Mononuclear cell (primary cell): ENCODE data around the gene ACTRT3. TPM values are rescaled to one million over a fixed set of nuclear protein-coding genes. Genes with fewer than 3 reads are reported as not detected.
A peak's percentile ranks its signal among the peaks of the same experiment; 100 is the strongest.

Experiments
- H3K27me3 ChIP-seq: 2 replicates; pipeline ENCODE4 v1.6.0; 2011; ENCODE audit warnings: low read length, control low read depth; ENCODE audit not compliant: insufficient read depth
- H3K4me1 ChIP-seq: 2 replicates; pipeline ENCODE4 v1.5.1; 2011; ENCODE audit warnings: mild to moderate bottlenecking, low read length, control low read depth; ENCODE audit not compliant: insufficient read depth
- H3K4me3 ChIP-seq: 2 replicates; pipeline ENCODE4 v1.5.1; 2011; ENCODE audit warnings: mild to moderate bottlenecking, low read length, moderate library complexity
- H3K9me3 ChIP-seq: 2 replicates; pipeline ENCODE4 v1.5.1; 2011; ENCODE audit warnings: low read depth, mild to moderate bottlenecking, control low read depth, low read length
- total RNA-seq: library from RNA; depleted of rRNA; stranded (reverse); fragments of >200 nt; gene quantifications from one replicate; pipeline ENCODE4 v1.2.3, GENCODE V29; 2012

The ACTRT3 gene
- not detected for total RNA-seq

GRCh38 chr3:169769287-169770181 lies at the start of gene ACTRT3:
TSS of gene ACTRT3 (minus strand) at chr3:169769561. CDS start at chr3:169769520, 41 bp downstream.
- Histone ChIP-seq H3K4me1 (peaks cover 18% of the 10 kb centered on the region), H3K27me3 (no peaks in the 10 kb centered on the region), H3K9me3 (no peaks in the 10 kb centered on the region), H3K4me3 (peak within 1 kb of the TSS; percentile 72)

- Histone ChIP-seq H3K4me1 (peaks cover 10% of the 10 kb centered on the region), H3K4me3 (no peak overlapping the region), H3K27me3 (no peaks in the 10 kb centered on the region), H3K9me3 (peaks cover 10% of the 10 kb centered on the region)
Measured at GRCh38 chr3:169818316-169818715, 49.0 kb upstream of the ACTRT3 start.

GRCh38 chr3:169815590-169816150 lies 46.3 kb upstream of the ACTRT3 start:
- no peaks in the 10 kb centered on the region for H3K27me3 ChIP-seq
- H3K9me3 ChIP-seq = peaks cover 10% of the 10 kb centered on the region
- H3K4me3 ChIP-seq = no peak overlapping the region
- H3K4me1 ChIP-seq = peaks cover 29% of the 10 kb centered on the region

DNA sequence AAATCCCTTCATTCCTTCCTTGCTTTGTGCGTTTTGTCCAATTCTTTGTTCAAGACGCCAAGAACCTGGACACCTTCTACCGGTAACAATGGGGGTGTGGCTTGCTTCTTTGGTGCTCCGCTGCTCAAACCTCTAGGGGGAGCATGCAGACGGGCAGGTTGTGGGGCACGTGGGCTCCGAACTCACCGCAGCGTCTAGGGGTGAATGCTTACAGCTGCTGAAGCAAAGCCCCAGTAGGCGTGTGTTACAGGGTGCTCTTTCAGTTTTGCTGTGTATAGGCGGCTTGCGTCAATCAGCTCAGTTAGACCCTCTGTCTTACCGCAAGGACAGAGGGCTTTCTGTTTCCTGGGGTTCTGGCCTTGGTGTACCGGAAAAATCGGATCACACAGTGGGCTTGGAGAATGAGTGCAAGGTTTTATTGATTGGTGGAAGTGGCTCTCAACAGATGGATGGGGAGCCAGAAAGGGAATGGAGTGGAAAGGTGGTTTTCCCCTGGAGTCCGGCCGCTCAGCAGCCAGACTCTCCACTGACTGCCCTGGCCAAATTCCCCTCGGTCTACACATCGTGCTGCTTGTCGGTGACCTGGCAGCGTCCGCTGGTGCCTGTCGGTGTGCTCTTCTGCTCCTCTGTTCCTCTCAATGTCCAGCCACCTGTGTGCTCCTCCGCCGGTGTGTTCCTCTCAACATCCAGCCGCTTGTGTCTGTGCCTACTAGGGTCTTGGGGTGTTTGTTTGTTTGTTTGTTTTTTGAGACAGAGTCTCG lies 44.6 kb upstream of the ACTRT3 start:
- Histone ChIP-seq H3K27me3 (no peaks in the 10 kb centered on the region), H3K4me3 (peak overlapping the region; percentile 43), H3K9me3 (peaks cover 10% of the 10 kb centered on the region), H3K4me1 (peaks cover 29% of the 10 kb centered on the region)

GRCh38 chr3:169813278-169813677 lies 43.9 kb upstream of the ACTRT3 start:
- no peaks in the 10 kb centered on the region for H3K27me3 ChIP-seq
- H3K4me1 ChIP-seq = peaks cover 29% of the 10 kb centered on the region
- peaks cover 10% of the 10 kb centered on the region for H3K9me3 ChIP-seq
- peak overlapping the region; percentile 43 for H3K4me3 ChIP-seq

DNA sequence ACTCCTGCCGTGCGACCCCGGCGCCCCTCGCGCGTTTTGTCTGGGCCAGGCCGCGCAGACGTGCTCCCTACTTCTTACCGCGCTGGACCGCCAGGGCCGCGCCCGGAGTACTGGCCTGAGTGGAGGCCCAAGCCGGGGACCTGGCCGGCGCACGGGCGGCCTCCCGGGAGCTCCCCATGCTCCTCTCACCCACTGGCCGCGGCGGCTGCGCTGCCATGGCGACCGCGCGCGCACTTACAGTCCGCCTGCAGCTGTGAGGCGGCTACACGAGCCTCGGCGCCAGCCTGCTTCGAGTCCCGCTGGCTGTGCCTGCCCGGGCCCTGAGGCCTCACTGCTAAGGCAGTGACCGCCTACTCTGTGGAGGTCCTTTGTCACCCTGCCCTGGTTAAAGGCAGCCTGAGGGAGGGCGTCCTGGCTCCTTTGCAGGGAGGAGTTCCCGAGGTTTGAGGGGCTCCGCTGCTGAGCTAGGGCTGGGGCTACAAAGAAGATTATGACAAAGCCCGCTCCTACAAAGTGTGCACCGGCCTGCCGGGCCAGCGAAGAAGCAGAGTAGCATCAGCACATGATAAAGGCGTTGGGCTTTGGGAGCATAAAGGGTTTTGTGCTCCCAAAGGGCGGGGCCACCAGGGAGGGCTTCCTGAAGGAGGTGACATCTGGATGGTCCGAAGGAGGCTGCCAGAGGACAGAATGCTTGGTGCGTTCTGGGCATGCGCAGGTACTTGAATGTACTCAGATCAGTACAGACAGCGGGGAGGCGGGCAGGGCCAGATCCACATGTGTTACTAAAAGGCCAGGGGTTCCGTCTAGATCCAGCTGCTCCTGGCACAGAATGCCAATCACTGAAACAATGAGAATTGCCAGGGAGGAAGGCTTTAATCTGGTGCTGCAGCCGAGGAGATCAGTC lies 43.2 kb upstream of the ACTRT3 start, which contains the start of the genes LRRC34 and LRRIQ4:
Gene LRRC34, minus strand, starts transcription at position 573 of the 904 bp plus-strand sequence. Its CDS starts 356 bp downstream, at position 217.
Gene LRRIQ4, plus strand, starts transcription at position 539 of the 904 bp plus-strand sequence. CDS start 9,052 bp downstream, outside the sequence.
- Histone ChIP-seq H3K4me1 (peaks cover 29% of the 10 kb centered on the region), H3K27me3 (no peaks in the 10 kb centered on the region), H3K4me3 (peak within 1 kb of the TSS; percentile 43), H3K9me3 (peaks cover 10% of the 10 kb centered on the region)

DNA sequence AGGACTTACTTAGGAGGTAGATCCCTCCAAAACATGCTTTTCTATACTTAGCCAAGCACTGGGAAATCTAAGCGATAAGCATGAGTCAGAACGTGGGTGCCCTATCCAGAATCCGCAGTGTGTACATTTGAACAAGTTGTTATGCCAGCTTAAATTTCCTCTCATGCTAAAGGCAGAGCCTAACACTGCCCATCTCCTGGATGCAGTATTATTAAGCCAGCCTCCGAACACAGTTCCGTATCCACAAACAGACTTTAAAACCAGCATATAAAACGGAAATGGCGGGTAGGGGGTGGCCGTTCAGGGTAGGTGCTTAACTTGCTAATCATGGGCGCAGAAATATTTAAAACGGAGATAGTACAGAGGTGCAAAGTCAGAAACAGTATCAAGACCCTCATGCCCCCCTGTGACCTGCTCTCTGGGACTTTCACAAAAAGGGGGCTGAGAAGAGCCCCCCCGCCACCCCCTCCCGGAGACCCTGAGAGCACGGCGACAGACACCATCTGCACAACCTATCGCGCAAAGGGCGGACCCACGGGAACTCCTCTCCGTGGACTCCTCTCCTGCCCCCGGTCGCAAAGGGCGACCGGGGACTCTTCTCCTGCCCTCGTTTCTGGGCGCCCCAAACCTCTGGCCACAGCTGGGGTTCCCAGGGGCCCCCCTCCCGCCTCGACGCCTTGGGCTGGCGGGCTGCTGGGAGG lies 42.4 kb upstream of the ACTRT3 start:
- H3K4me3 ChIP-seq = peak overlapping the region; percentile 43
- peaks cover 29% of the 10 kb centered on the region for H3K4me1 ChIP-seq
- H3K9me3 ChIP-seq = peaks cover 10% of the 10 kb centered on the region
- no peaks in the 10 kb centered on the region for H3K27me3 ChIP-seq

DNA sequence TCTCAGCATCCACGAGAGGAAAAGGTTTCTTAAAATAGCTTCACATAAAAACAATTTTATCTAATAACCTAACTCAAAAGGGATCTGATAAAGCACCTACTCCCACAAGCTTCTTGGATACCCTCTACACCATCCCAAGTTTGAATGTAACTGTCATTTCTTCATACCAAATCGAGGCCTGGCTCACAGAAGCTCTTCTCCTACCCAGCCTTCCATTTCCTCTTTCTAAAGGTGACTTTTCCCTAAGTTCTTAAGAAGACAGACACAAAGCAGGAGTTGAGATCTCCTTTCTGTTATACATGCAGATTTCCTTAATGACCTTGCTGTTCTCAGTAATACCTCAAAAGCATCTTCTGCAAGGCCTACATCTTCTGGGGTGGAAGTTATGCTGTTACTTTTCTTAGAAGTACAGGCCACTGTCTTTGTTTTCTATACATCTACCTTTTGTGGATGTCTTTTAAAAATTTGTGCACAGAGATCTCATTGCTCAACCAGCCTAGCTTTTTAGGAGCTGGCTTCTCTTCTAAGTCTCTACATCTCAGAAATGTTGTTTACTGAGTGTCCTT lies 40.0 kb upstream of the ACTRT3 start:
- Histone ChIP-seq H3K4me1 (peaks cover 28% of the 10 kb centered on the region), H3K4me3 (no peak overlapping the region), H3K9me3 (no peaks in the 10 kb centered on the region), H3K27me3 (no peaks in the 10 kb centered on the region)

DNA sequence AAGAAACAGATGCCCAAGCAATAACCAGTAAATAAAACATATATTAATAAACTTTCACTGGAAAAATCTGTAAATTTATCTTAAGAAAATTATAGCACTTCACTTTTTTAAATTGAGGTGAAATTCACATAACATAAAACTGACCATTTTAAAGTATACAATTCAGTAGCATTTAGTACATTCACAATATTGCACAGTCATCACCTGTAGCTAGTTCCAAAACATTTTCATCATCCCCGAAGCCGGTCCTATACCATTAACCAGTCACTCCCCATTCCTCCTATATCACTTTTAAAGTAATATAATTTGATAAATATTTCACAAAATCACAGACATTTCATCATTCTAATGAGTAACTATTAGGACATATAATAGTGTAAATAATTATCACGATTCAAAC lies 35.3 kb upstream of the ACTRT3 start:
- Histone ChIP-seq H3K9me3 (no peaks in the 10 kb centered on the region), H3K4me1 (no peaks in the 10 kb centered on the region), H3K27me3 (no peaks in the 10 kb centered on the region), H3K4me3 (no peak overlapping the region)

DNA sequence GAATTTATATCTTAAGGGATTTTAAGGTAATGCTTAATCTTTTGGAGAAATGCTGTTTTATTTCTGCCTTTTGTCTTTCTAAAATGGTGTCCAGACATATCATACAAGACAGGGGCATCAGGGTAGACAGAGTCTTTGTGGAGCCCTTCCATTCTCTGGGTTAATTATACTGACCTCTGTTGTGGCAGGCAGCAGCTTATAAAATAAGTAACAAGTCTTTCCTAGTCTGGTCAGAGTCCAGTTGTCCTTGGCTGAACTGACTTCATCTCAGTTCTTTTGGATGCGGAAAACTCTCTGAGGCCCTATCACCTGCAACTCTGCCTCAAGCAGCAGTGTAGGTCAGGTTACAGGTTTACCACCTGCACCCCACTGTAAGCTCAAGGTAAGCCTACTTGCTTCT lies 23.0 kb upstream of the ACTRT3 start:
- Histone ChIP-seq H3K27me3 (no peaks in the 10 kb centered on the region), H3K4me1 (no peaks in the 10 kb centered on the region), H3K9me3 (no peaks in the 10 kb centered on the region), H3K4me3 (no peak overlapping the region)

GRCh38 chr3:169790687-169791429 lies 21.5 kb upstream of the ACTRT3 start:
- Histone ChIP-seq H3K4me1 (no peaks in the 10 kb centered on the region), H3K9me3 (no peaks in the 10 kb centered on the region), H3K4me3 (no peak overlapping the region), H3K27me3 (no peaks in the 10 kb centered on the region)

GRCh38 chr3:169790219-169790618 lies 20.9 kb upstream of the ACTRT3 start:
- no peaks in the 10 kb centered on the region for H3K27me3 ChIP-seq
- H3K9me3 ChIP-seq = no peaks in the 10 kb centered on the region
- no peak overlapping the region for H3K4me3 ChIP-seq
- H3K4me1 ChIP-seq = no peaks in the 10 kb centered on the region

GRCh38 chr3:169787791-169788190 lies 18.4 kb upstream of the ACTRT3 start:
- Histone ChIP-seq H3K9me3 (no peaks in the 10 kb centered on the region), H3K27me3 (no peaks in the 10 kb centered on the region), H3K4me3 (no peak overlapping the region), H3K4me1 (no peaks in the 10 kb centered on the region)
